HG02884 (cell line): Measurements from ENCODE around the gene SPPL2B.

Experiments
- ATAC-seq: cut with Tn5 transposase; IDR thresholded peaks from one replicate; pipeline ENCODE4 v1.9.1; 2021; ENCODE audit warnings: mild to moderate bottlenecking, moderate library complexity; ENCODE audit not compliant: unreplicated experiment

SPPL2B gene

DNA sequence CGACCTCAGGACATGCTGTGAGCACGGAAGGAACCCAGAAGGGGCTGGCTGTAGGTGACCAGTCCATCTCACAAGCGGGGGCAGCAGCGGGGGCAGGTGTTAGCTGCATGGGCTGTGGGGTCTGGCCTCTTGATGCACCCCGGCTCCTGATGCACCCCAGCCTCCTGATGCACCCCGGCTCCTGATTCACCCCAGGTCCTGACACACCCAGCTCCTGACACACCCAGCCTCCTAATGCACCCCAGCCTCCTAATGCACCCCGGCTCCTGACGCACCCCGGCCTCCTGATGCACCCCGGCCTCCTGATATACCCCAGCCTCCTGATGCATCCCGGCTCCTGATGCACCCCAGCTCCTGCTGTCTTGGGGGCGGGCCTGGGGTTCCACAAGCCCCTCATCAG lies 7.5 kb upstream of the SPPL2B start:
- no peak for ATAC-seq

DNA sequence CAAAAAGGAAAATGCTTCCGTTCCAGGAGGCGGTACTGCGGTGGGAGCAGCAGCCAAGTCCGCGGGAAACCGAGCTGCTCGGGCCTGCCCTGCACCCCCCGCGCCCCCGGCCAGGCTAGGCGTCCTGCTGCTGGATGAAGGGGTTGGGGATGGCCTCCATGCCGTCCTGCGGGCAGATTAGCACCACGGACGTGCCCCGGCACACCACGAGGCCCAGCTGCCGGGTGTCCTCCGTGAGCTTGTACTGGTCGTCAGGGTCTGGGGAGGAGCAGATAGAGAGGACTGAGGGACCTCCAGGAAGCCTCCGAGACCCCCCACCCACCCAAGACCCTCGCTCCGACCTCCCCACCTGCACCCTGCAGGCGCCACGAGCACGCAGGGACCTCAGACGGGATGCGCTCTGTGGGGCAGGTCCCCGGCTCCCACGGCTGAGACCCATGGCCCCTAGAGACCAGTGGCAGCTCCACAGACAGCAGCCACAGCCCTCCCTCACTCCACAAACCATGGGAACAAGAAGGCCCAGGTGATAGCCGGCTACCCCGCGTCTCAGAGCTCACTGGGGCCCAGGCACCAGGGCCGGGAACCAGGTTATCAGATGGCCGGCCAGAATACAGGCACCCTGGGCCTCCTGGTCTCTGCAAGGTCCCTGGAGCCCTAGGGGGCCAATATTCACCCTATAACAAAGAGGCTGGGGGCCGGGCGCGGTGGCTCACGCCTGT lies 6.8 kb upstream of the SPPL2B start:
- no peak for ATAC-seq

DNA sequence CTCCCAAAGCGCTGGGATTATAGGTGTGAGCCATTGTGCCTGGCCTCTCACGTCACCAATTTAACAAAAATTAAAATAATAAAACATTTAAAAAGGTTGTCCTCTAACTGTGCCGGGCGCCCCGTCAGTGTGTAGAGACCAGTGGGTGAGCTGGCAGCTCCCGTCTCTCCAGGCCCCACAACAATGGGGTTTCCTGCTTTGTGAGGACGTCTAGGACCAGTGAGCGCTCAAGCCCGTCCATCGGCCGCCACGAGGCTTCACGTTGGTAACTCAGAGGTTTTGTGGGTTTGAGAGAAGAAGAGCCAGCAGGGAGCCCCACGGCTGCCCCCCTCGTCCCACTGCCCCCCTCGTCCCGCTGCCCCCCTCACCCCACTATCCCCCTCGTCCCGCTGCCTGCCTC lies 4.8 kb upstream of the SPPL2B start:
- no peak for ATAC-seq

DNA sequence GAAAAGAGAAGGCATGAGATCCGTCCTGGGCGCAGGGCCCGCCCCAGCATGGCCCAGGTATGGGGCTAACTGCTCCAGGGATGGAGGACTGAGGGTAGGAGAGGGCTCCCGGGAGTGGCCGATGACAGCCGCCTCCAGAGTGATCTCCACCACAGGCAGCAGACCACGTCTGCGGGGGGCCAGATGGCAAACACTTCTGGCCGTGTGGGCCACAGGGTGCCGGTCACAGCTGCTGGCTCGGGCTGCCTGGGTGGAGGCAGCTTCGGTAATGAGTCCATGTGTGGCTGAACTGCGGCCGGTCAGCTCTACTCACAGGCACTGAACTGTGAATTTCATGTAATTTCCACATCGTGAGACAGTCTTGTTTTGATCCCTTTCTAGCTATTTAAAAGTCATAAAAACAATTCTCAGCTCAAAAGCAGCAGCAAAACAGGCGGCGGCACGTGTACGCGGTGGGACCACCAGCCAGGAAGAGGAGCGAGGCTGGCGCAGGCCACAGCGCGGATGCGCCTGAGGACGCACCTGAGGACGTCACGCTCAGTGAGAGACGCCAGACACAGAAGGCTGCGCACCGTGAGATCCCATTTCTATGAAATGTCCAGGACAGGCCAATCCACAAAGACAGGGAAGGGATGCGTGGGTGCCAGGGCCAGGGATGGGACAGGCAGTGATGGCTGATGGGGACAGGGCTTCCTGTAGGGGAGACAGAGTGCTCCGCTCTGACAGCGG lies 4.1 kb upstream of the SPPL2B start:
- ATAC-seq = no peak

DNA sequence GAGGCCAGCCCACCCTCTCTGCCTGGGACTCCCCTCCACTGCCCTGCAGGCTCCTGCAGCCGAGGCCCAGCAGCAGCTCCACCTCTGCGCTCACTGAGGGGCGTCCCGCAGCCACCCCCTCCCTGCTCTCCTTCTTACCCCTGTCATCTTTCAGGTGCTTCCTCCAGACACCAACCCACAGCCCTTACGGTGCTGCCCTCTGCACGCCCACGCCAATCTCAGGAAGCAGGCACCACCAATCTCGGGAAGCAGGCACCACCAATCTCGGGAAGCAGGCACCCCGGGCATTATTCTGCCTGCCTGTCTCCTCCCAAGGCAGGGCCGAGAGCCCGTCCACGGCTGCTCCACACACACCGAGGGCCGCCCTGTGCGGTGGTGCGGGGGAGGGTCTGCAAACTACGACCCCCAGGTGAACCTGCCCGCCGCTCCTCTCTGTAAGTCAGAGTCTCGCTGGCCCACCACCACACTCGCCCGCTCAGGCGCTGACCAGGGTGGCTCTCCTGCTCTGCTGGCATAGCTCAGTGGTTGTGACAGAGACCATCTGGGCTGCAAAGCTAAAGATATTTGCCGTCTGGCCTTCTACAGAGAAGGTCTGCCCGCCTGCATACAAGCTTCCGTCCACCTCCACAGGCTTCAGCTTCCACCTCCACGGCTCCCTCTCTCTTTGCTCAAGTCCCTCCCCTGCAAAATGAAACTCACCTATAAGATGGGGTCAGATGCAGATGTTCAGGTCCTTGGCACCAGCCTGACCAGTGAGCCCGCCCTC lies 3.0 kb upstream of the SPPL2B start:
- no peak for ATAC-seq

DNA sequence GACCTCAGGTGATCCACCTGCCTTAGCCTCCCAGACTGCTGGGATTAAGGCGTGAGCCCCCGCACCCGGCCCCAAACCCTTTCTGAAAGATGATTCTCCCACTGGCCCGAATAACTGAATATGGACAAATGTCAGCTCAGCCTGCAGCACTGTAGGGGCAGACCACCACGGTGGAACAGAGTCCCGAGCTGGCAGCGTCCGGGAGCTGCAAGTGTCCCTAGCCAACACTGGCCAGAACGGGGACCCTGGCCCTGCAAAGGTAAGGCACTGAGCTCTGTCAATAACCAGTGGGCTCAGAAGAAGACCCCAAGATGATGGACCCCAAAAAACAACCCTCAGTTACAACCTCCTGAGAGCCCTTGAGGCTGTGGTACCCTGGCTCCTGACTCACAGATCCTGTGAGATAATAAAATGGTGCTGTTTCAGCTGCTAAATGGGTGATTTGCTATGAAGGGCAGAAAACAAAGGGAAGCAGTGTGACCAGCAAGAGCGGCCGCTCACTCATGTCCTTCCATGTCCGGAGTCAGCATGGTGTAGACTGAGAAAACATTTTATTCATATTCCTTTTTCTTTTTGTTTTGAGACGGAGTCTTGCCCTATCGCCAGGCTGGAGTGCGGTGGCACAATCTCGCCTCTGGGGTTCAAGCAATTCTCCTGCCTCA lies 1.7 kb upstream of the SPPL2B start:
- no peak for ATAC-seq

DNA sequence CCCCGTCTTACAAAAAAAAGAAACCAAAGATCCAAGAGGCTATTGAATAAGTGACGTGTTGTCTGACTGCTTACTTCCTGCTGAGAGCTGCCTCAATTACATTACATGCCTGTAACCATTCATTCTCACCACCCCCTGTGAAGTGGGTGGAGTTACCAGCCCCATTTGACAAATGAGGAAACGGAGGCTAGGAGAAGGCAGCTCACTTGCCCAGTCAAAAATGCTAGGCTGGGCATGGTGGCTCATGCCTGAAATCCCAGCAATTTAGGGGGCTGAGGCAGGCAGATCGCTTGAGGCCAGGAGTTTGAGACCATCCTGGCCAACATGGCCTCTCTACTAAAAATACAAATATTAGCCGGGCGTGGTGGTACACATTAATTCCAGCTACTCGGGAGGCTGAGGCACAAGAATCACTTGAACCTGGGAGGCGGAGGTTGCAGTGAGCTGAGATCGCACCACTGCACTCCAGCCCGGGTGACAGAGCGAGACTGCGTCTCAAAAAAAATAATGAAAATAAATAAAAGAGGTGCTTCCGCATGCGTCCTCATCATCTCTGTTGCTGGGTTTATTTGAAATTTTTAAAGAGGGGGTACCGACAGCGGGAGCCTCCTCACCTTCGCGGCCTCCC lies 597 bp upstream of the SPPL2B start:
- ATAC-seq = no peak

DNA sequence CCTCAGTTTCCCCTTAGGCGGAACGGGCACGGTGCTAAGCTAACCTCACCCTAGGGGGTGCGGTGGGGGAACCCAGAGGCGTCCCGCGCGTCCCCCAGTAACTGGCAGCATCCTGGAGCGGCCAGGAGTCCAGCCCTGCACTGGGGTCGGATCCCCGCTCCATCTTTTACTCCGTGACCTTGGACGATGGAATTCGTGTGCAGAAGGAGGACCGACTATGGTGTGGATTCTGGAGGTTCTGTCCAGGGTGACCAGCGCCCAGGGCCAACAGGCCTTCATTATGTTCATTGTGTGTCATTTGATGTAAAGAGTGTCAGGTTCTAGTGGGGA lies 630 bp downstream of the SPPL2B start:
- ATAC-seq = no peak

DNA sequence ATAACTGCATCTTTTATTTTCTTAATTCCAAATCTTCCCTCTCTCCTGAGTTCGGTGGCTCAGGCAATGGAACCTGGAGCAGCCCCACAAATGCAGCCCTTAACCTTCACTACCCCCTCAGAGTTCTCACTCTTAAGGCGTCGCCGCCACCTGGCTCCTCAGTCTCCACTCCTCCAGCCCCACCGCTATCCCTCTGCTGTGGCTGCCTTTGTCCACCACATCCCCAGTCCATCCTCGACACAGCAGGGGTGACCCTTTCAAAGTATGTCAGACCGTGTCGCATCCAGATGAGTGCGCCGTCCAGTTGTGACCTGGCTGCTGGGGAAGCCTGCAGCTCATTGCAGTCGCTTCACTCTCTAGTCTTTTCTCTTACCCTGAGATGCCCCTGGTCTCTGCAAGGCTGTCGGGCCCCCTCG lies 1.0 kb downstream of the SPPL2B start:
- ATAC-seq = no peak

DNA sequence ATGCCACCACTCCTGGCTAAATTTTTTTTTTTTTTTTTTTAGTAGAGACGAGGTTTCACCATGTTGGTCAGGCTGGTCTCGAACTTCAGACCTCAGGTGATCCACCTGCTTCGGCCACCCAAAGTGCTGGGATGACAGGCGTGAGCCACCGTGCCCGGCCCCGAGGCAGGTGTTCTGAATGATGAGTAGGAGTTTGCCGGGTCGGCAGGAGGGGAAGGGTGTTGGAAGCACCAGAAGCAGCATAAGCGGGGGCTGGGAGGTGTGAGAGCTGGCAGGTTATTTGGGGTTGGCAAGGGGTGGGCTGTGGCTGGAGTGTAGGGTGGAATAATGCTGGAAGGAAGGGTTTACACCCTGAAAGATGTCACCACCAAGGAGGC lies 1.8 kb downstream of the SPPL2B start:
- no peak for ATAC-seq

DNA sequence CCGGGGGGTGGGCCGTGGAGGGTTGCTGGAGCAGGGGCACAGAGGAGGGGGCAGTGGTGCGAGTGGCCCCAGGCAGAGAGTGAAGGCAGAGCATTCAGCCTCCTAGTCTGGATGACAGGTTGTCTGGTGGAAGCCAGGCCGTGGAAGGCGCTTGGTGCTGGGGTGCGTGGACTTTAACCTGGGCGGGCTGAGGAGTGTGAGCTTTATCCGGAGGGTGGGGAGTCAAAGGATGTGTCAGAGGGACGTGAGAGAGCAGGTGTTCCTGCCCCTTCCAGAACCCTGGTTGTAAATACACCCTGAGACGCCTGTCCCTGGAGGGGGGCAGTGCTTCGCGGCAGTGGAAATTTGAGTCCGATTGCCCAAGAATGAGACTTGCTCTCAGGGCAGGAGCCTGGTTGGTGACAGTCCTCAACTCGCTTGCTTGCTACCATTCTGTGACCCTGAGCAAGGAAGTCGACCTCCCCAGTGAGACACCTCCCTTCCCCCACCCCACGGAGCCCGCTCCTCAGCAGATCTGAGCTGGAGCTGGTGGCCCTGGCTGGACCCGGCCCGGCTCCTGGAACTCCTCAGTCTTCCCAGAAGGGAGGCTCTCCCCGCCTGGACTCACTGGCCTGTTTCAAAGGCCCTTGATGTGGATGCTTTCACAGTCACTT lies 2.3 kb downstream of the SPPL2B start:
- ATAC-seq = no peak

DNA sequence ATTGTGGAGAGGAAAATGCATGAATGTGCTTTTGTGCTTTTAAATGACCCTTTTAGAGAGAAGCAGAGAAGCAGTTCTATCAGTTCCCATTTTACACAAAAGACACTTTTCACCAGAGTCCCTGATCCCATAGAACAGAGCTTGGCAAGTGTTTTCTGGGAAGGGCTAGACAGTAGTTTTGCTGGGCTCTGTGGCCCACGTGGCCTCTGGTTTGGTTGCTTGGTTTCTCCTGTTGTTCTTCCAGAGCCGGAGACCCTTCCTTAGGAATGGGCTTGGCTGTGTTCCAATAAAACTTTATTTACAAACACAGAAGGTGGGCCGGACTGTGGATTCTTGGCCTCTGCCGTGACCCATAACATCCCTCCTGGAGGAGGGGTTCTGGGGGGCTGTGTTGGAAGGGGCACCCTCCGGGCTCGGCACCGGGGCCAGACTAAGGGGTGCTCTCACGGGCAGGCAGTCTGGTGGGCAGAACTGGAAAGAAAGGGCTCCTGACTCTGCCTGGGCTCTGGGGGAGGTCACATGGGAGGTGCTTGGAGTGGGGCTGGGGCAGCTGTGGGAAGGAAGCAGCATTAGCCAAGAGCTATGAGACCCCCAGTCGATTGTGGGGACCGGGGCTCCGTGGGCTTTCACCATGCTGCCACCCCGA lies 3.2 kb downstream of the SPPL2B start:
- ATAC-seq = no peak

DNA sequence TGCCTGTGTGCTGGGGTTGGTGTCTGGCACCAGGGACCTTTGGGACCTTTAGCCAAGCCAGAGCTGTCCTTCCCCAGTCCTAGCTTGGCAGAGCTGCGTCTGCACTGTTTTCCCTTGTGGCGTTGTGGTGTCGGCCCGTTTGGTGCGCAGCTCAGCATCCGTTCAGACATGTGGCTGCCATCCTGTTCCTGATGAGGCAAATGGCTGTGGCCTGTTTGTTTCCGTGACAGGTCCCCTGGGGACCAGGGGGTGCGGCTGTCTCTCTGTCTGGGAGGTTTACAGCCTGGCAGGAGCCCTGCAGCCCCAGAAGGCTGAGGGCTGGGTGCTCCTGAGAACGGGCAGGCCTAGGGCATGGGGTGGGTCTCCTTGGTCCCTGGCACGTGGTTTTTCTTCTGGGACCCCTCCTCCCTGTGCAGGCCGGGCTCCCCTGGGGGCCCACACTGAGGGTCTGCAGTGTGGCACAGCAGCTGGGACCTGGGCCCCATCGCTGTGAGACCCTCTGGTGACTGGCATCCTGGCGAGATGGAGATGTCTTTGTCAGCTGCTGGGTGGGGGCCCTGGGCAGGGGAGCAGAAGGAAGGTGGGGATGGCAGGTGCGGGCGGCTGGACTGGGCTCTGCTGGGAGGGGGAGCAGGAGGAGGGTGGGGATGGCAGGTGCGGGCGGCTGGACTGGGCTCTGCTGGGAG lies 4.0 kb downstream of the SPPL2B start:
- no peak for ATAC-seq

DNA sequence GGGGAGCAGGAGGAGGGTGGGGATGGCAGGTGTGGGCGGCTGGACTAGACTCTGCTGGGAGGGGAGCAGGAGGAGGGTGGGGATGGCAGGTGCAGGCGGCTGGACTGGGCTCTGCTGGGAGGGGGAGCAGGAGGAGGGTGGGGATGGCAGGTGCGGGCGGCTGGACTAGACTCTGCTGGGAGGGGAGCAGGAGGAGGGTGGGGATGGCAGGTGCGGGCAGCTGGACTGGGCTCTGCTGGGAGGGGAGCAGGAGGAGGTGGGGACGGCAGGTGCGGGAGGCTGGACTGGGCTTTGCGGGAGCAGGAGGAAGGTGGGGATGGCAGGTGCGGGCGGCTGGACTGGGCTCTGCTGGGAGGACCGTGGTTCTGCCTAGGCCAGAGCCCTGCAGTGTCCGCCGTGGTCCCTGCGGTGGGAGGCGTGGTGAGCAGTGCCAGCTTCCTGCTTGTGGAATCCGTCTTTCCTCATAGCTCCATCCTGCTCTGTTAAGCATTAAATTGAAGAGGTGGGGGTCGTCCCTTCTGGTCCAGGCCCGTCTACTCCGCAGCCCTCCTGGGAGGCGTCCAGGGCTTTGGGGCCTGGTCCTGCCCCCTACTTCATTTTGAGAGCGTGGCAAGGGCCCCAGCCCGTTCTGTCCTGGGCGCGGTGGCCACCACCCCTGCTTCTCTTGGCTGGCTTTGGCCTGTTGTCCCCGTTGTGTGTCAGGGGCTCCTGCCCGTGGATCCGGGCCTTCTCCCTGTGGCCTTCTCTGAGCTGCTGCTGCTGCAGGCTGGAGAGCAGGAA lies 4.7 kb downstream of the SPPL2B start:
- ATAC-seq = no peak

DNA sequence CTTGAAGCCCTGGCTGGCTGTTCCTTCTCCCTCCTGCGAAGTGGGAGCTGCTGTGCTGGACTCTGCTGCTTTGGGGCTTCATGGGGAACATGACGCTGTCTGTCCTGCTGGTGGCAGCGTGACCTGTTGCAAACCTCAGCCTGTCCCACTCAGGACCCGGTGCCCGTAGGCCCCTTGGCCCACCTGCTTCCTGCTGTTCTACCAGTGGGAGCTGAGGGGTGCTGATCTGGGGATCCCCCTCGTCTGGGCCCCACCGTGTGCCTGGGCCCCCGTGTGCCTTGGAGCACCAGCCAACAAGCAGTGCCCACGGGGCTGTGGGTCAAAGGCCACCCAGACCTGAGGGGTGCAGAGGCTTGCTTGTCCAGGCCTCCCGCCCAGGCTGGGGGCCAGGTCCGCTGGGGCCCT lies 5.3 kb downstream of the SPPL2B start:
- no peak for ATAC-seq

DNA sequence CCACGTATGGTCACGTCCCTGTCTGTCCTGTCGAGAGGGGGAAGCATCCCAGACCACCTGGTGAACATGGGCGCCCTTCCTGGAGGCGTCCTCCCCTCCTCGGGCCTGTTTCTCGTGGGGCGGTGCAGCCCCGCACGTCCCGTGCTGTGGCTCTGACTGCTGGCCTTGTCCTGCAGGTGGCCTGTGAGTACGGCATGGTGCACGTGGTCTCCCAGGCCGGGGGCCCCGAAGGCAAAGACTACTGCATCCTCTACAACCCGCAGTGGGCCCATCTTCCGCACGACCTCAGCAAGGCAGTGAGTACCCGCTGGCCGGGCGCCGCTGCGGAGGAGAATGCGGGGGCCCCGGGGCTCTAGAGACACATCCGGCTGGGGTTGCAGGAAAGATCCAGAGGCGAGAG lies 5.9 kb downstream of the SPPL2B start:
- no peak for ATAC-seq

DNA sequence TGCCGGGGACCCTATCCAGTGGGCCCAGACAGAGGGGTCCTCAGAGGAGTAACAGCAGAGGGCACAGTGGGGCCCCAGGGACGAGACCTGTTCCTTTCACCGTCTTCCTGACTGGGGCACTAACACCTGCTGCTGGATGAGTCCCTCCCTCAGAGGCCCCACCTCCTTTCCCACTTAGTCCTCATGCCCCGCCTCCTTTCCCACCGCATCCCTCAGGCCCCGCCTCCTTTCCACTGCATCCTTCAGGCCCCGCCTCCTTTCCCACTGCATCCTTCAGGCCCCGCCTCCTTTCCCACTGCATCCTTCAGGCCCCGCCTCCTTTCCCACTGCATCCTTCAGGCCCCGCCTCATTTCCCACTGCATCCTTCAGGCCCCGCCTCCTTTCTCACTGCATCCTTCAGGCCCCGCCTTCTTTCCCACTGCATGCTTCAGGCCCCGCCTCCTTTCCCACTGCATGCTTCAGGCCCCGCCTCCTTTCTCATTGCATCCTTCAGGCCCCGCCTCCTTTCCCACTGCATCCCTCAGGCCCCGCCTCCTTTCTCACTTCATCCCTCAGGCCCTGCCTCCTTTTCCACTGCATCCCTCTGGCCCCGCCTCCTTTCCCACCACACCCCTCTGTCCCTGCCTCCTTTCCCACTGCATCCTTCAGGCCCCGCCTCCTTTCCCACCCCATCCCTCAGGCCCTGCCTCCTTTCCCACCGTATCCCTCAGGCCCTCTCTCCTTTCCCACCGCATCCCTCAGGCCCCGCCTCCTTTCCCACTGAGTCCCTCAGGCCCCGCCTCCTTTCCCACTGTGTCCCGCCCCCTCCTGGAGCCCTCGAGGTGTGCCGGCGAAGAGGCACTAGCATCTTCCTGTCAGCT lies 6.7 kb downstream of the SPPL2B start:
- ATAC-seq = no peak

DNA sequence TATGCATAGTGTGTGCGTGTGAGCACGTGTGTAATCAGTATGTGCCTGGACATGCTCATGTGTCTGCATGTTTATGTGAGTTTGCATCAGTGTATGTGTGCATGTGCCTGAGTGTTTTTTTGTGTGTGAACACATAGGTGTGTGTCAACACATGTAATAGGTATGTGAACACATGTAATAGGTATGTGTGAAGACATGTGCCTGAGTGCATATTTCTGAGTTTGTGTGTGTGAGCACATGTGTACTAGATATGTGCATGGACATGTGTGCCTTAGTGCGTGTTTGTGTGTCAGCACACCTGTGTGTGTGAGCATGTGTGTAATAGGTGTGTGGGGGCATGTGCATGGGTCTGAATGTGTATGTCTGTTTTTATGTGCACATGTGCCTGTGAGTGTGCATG lies 7.4 kb downstream of the SPPL2B start:
- no peak for ATAC-seq
